ENCODE data around the gene FOXQ1.

FOXQ1 gene

GRCh38 chr6:1321738-1322137, 9.8 kb downstream of the FOXQ1 start:
- DNase-seq (ENCODE audit: low read depth), result no peak
- TF ChIP-seq CTCF (IDR thresholded peaks at IDR 0.05; ENCODE audit: insufficient read depth, low read depth, low read length, missing control alignments), result no peak

GRCh38 chr6:1322156-1322555, 10.3 kb downstream of the FOXQ1 start:
- no peak for DNase-seq (ENCODE audit: low read depth)
- H3K4me3 ChIP-seq (ENCODE audit: low read depth, low read length), result no peak overlapping the region
- TF ChIP-seq CTCF (IDR thresholded peaks at IDR 0.05; ENCODE audit: insufficient read depth, low read depth, low read length, missing control alignments), result no peak

More at GRCh38 chr6:1321738-1322137, 9.8 kb downstream of the FOXQ1 start:
- no peak overlapping the region for H3K4me3 ChIP-seq (ENCODE audit: low read depth, low read length)

DNA sequence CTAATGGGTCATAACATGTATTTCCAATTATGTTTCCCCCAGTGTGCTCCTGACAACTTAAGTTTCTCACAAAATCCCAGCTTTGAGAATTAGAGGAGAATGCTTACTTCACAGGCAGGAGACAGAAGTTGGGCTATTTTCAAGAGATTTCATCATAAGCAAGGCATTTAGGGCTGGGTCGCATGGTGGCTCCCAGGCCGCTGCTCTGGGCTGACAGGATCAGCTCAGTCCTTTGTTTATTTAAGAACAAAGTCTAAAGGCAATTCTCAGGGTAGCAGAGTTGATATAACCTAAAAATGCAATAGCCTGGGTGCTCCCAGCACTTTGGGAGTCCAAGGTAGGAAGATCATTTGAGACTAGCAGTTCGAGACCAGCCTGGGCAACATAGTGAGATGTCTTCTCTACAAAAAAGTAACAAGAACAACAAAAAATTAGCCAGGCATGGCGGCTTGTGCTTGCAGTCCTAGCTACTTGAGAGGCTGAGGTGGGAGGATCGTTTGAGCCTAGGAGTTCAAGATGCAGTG, 10.9 kb downstream of the FOXQ1 start:
- DNase-seq (ENCODE audit: low read depth), result no peak
- no peak for TF ChIP-seq CTCF (IDR thresholded peaks at IDR 0.05; ENCODE audit: insufficient read depth, low read depth, low read length, missing control alignments)
- H3K4me3 ChIP-seq (ENCODE audit: low read depth, low read length), result no peak overlapping the region

GRCh38 chr6:1324936-1325335, 13.0 kb downstream of the FOXQ1 start:
- H3K4me3 ChIP-seq (ENCODE audit: low read depth, low read length), result no peak overlapping the region
- no peak for DNase-seq (ENCODE audit: low read depth)
- no peak for TF ChIP-seq CTCF (IDR thresholded peaks at IDR 0.05; ENCODE audit: insufficient read depth, low read depth, low read length, missing control alignments)

DNA sequence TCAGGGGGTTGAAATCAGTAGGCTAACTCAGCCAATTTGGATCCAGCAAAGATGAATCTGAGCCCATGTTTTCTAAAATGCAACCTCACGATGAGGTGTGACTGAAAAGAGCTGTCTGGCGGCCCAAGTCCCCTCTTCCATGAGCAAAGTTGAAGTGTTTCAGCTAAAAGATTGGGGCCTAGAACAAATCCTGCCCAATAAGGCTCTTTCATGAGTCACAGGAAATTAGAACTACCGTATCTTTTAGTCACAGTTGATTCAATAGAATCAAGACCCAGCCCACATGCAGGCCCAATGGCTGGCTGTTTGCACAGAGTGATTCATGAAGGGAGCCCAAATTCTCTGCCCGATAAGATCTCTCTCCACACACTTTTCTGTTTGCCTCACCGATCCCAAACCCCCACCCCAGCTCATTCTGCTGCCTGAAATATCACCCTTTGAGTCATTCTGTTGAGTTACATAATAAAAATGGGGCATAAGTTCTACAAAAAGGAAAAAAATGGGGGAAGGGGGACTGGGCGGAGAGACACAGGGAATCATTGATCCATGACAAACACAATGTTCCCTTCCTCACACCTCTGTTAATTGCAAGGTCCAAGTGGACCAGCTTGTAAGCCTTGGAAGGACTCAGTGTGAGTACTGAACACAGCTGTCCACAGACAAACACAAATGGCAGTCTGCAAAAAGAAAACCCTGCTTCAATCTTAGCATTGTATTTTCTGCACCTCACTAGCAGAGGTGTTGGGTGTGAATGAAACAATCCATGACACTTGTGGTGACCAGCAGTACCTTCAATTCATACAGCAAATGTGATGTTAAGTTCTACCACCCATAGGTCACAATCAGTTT, 13.8 kb downstream of the FOXQ1 start:
- no peak for TF ChIP-seq CTCF (IDR thresholded peaks at IDR 0.05; ENCODE audit: insufficient read depth, low read depth, low read length, missing control alignments)
- no peak for DNase-seq (ENCODE audit: low read depth)

GRCh38 chr6:1326535-1327121, 14.7 kb downstream of the FOXQ1 start:
- DNase-seq (ENCODE audit: low read depth), result no peak
- no peak for TF ChIP-seq CTCF (IDR thresholded peaks at IDR 0.05; ENCODE audit: insufficient read depth, low read depth, low read length, missing control alignments)
- H3K4me3 ChIP-seq (ENCODE audit: low read depth, low read length), result no peak overlapping the region

More for the DNA sequence above, 13.8 kb downstream of the FOXQ1 start:
- no peak overlapping the region for H3K4me3 ChIP-seq (ENCODE audit: low read depth, low read length)
